ENCODE results near the gene ZBTB11. TPM values are rescaled to one million over a fixed set of nuclear protein-coding genes. Genes with fewer than 3 reads are reported as not detected.

ZBTB11 gene
- total and polyA plus RNA-seq, 2 experiments from 2014 or later: 7.7 to 22.4 TPM

DNA sequence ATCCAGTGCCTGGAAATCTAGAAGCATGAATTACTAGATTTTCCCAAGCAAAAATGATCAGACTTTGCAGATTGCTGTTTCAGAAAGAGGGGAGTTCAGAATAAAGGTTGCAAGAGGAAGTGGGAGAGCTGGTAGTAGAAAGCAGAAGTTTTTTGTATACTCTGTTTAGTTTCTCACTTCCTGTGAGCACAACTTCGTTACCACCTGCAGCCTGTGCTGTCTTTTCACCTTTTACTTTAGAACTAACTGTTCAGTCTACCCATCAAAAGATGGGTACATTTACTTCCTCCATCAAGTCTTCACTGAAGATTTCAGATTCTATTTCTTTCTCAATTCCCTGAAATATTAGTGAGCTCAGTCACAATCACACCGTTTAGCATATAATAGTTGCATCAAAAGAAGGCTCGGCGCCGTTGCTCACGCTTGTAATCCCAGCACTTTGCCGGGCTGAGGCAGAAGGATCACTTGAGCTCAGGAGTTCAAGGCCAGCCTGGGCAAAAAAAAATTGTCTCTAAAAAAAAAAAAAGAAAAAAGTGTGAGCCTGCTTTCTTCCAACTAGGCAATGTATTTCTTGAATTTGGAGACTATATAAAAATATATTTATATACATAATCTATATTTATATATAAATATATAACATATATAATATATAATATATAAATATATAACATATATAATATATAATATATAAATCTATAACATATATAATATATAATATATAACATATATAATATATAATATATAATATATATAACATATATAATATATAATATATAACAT lies 45.7 kb upstream of the ZBTB11 start:
- H3K79me2 ChIP-seq (replicated peaks; ENCODE audit: insufficient read depth): peaks cover 6% of the 10 kb centered on the region; the same call in 1 of the 2 replicates
- H3K9me2 ChIP-seq (ENCODE audit: insufficient read depth): no peaks in the 10 kb centered on the region
- H3K27me3 ChIP-seq (ENCODE audit: insufficient read depth): no peaks in the 10 kb centered on the region
- Mint-ChIP-seq H3K36me3 (ENCODE audit: low read depth) (peaks cover 3% of the 10 kb centered on the region; the same call in 2 of the 3 replicates), H3K4me3 (no peak overlapping the region), H3K27ac (no peak overlapping the region), H3K9me3 (no peaks in the 10 kb centered on the region), H3K4me1 (no peaks in the 10 kb centered on the region; the same call in 2 of the 3 replicates), H3K27me3 (ENCODE audit: insufficient read depth, low read depth, poor library complexity) (peaks cover 2% of the 10 kb centered on the region)
- H3F3A ChIP-seq (replicated peaks; ENCODE audit: low read depth): peaks cover 6% of the 10 kb centered on the region; the same call in 1 of the 2 replicates
- peak overlapping the region; percentile 82; the same call in 1 of the 2 replicates for H2AFZ ChIP-seq
- no peaks in the 10 kb centered on the region for H4K20me1 ChIP-seq (replicated peaks; ENCODE audit: insufficient read depth)
- no peak overlapping the region for H3K4me2 ChIP-seq
- TF ChIP-seq EZH2 (IDR thresholded peaks at IDR 0.05; ENCODE audit: low read depth, unreplicated experiment) (no peak), NANOG (IDR thresholded peaks at IDR 0.05; ENCODE audit: borderline replicate concordance) (no peak), STAT1 (IDR thresholded peaks at IDR 0.05; ENCODE audit: unreplicated experiment) (no peak), POLR2AphosphoS5 (IDR thresholded peaks at IDR 0.05; ENCODE audit: low read depth) (no peak), ZNF114 (CRISPR knock-in tag; IDR thresholded peaks at IDR 0.05) (no peak), EZH2phosphoT487 (IDR thresholded peaks at IDR 0.05; ENCODE audit: unreplicated experiment) (no peak), CREB1 (CRISPR knock-in tag; IDR thresholded peaks at IDR 0.05; ENCODE audit: low read depth) (no peak)
- TF ChIP-seq, protein P1, sequence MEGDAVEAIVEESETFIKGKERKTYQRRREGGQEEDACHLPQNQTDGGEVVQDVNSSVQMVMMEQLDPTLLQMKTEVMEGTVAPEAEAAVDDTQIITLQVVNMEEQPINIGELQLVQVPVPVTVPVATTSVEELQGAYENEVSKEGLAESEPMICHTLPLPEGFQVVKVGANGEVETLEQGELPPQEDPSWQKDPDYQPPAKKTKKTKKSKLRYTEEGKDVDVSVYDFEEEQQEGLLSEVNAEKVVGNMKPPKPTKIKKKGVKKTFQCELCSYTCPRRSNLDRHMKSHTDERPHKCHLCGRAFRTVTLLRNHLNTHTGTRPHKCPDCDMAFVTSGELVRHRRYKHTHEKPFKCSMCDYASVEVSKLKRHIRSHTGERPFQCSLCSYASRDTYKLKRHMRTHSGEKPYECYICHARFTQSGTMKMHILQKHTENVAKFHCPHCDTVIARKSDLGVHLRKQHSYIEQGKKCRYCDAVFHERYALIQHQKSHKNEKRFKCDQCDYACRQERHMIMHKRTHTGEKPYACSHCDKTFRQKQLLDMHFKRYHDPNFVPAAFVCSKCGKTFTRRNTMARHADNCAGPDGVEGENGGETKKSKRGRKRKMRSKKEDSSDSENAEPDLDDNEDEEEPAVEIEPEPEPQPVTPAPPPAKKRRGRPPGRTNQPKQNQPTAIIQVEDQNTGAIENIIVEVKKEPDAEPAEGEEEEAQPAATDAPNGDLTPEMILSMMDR (conservative IDR thresholded peaks at IDR 0.05; ENCODE audit: low read depth in 2 of 2): no peak
- H3K27ac ChIP-seq (ENCODE audit: low read depth): no peak overlapping the region
- H3K36me3 ChIP-seq (ENCODE audit: insufficient read depth): peaks cover 3% of the 10 kb centered on the region; the same call in 1 of the 2 replicates
- H3K4me1 ChIP-seq (ENCODE audit: insufficient read depth): no peaks in the 10 kb centered on the region
- DNase-seq (ENCODE audit: low spot score): no peak
- no peak overlapping the region for H3K4me3 ChIP-seq
- ATAC-seq: no peak

- Mint-ChIP-seq H3K27me3 (ENCODE audit: insufficient read depth, low read depth, poor library complexity) (peaks cover 2% of the 10 kb centered on the region), H3K27ac (peak overlapping the region; percentile 7; the same call in 1 of the 2 replicates), H3K4me3 (no peak overlapping the region), H3K36me3 (ENCODE audit: low read depth) (no peaks in the 10 kb centered on the region), H3K4me1 (no peaks in the 10 kb centered on the region; the same call in 2 of the 3 replicates), H3K9me3 (no peaks in the 10 kb centered on the region)
- no peaks in the 10 kb centered on the region for H3K4me1 ChIP-seq (ENCODE audit: insufficient read depth)
- no peaks in the 10 kb centered on the region for H3K36me3 ChIP-seq (ENCODE audit: insufficient read depth)
- H3K27ac ChIP-seq (ENCODE audit: low read depth): no peak overlapping the region
- no peaks in the 10 kb centered on the region for H4K20me1 ChIP-seq (replicated peaks; ENCODE audit: insufficient read depth)
- ATAC-seq (no peak), DNase-seq (ENCODE audit: low spot score) (peak; percentile 16)
- no peaks in the 10 kb centered on the region for H3K27me3 ChIP-seq (ENCODE audit: insufficient read depth)
- H3K4me2 ChIP-seq: no peak overlapping the region
- peaks cover 6% of the 10 kb centered on the region; the same call in 1 of the 2 replicates for H3F3A ChIP-seq (replicated peaks; ENCODE audit: low read depth)
- H2AFZ ChIP-seq: peak overlapping the region; percentile 82
- H3K9me2 ChIP-seq (ENCODE audit: insufficient read depth): no peaks in the 10 kb centered on the region
- peaks cover 5% of the 10 kb centered on the region; the same call in 1 of the 2 replicates for H3K79me2 ChIP-seq (replicated peaks; ENCODE audit: insufficient read depth)
- H3K4me3 ChIP-seq: no peak overlapping the region
- TF ChIP-seq POLR2AphosphoS5 (IDR thresholded peaks at IDR 0.05; ENCODE audit: low read depth) (no peak), EZH2 (IDR thresholded peaks at IDR 0.05; ENCODE audit: low read depth, unreplicated experiment) (no peak), STAT1 (IDR thresholded peaks at IDR 0.05; ENCODE audit: unreplicated experiment) (no peak), JUNB (IDR thresholded peaks at IDR 0.05; ENCODE audit: unreplicated experiment) (no peak), ZNF331 (CRISPR knock-in tag; IDR thresholded peaks at IDR 0.05; ENCODE audit: low read depth) (no peak), CREB1 (CRISPR knock-in tag; IDR thresholded peaks at IDR 0.05; ENCODE audit: low read depth) (no peak), EZH2phosphoT487 (IDR thresholded peaks at IDR 0.05; ENCODE audit: unreplicated experiment) (no peak), ZNF114 (CRISPR knock-in tag; IDR thresholded peaks at IDR 0.05) (no peak), NANOG (IDR thresholded peaks at IDR 0.05; ENCODE audit: borderline replicate concordance) (no peak)
- TF ChIP-seq, protein P2, sequence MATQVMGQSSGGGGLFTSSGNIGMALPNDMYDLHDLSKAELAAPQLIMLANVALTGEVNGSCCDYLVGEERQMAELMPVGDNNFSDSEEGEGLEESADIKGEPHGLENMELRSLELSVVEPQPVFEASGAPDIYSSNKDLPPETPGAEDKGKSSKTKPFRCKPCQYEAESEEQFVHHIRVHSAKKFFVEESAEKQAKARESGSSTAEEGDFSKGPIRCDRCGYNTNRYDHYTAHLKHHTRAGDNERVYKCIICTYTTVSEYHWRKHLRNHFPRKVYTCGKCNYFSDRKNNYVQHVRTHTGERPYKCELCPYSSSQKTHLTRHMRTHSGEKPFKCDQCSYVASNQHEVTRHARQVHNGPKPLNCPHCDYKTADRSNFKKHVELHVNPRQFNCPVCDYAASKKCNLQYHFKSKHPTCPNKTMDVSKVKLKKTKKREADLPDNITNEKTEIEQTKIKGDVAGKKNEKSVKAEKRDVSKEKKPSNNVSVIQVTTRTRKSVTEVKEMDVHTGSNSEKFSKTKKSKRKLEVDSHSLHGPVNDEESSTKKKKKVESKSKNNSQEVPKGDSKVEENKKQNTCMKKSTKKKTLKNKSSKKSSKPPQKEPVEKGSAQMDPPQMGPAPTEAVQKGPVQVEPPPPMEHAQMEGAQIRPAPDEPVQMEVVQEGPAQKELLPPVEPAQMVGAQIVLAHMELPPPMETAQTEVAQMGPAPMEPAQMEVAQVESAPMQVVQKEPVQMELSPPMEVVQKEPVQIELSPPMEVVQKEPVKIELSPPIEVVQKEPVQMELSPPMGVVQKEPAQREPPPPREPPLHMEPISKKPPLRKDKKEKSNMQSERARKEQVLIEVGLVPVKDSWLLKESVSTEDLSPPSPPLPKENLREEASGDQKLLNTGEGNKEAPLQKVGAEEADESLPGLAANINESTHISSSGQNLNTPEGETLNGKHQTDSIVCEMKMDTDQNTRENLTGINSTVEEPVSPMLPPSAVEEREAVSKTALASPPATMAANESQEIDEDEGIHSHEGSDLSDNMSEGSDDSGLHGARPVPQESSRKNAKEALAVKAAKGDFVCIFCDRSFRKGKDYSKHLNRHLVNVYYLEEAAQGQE (IDR thresholded peaks at IDR 0.05; ENCODE audit: unreplicated experiment): no peak
These were observed 44.2 kb upstream of the ZBTB11 start for GRCh38 chr3:101720851-101721840.

Measured in GM23338 (cell line).